HepG2 (cell line): ENCODE measurements around the gene COA5. TPM values are rescaled to one million over a fixed set of nuclear protein-coding genes. Genes with fewer than 3 reads are reported as not detected.
A peak's percentile ranks its signal among the peaks of the same experiment; 100 is the strongest.

Experiments
- ATF6 ChIP-seq: sonication (generic); formaldehyde crosslinking; conservative IDR thresholded peaks from 2 replicates; pipeline ENCODE4 v1.4.0; 2020; ENCODE audit warnings: missing genetic modification reagents
- DZIP1 ChIP-seq: sonication (generic); formaldehyde crosslinking; IDR thresholded peaks from 2 replicates; pipeline ENCODE4 v1.5.0; 2020; ENCODE audit warnings: mild to moderate bottlenecking, missing genetic modification reagents
- KLF12 ChIP-seq: sonication (generic); formaldehyde crosslinking; IDR thresholded peaks from 2 replicates; pipeline ENCODE4 v1.4.0; 2020; ENCODE audit warnings: missing genetic modification reagents, borderline replicate concordance
- KMT2A ChIP-seq: sonication (generic); formaldehyde crosslinking; IDR thresholded peaks from 2 replicates; pipeline ENCODE4 v1.4.0; 2020; ENCODE audit warnings: missing genetic modification reagents
- POLR2A ChIP-seq, 2 experiments: IDR thresholded peaks; 2 replicates each; pipeline ENCODE4 v1.6.1; 2011; ENCODE audit warnings: low read depth in 2 of 2, low read length in 2 of 2, mild to moderate bottlenecking in 1 of 2, moderate library complexity in 1 of 2; ENCODE audit not compliant: insufficient read depth in 1 of 2
- RNF219 ChIP-seq: sonication (generic); formaldehyde crosslinking; IDR thresholded peaks from 2 replicates; pipeline ENCODE4 v1.5.0; 2020; ENCODE audit warnings: mild to moderate bottlenecking, missing genetic modification reagents
- SALL2 ChIP-seq: sonication (generic); formaldehyde crosslinking; IDR thresholded peaks from 2 replicates; pipeline ENCODE4 v1.8.1; 2023; ENCODE audit warnings: mild to moderate bottlenecking, missing genetic modification reagents, inconsistent platforms
- SP5 ChIP-seq: IDR thresholded peaks from 2 replicates; pipeline ENCODE4 v1.6.1; 2016; ENCODE audit warnings: low read depth, borderline replicate concordance
- TCF12 ChIP-seq, 2 experiments: fragments of 450-650 bp in 1 of 2; sonication (generic) in 1 of 2; formaldehyde crosslinking in 1 of 2; IDR thresholded peaks; 2 replicates each; pipeline versions ENCODE4 v1.6.1 to v1.8.0; 2017 to 2022; ENCODE audit warnings: antibody characterized with exemption in 1 of 2, mild to moderate bottlenecking in 1 of 2, missing genetic modification reagents in 1 of 2, moderate library complexity in 1 of 2
- TEAD3 ChIP-seq: optimal IDR thresholded peaks from 2 replicates; pipeline ENCODE3; 2016; ENCODE audit warnings: borderline replicate concordance
- TMF1 ChIP-seq: sonication (generic); formaldehyde crosslinking; IDR thresholded peaks from 2 replicates; pipeline ENCODE4 v1.8.1; 2022; ENCODE audit warnings: low read depth, missing genetic modification reagents
- TRIM22 ChIP-seq: fragments of 450-650 bp; IDR thresholded peaks from 2 replicates; pipeline ENCODE4 v1.6.1; 2017
- U2AF2 ChIP-seq: fragments of 200-400 bp; formaldehyde crosslinking; IDR thresholded peaks from 2 replicates; pipeline ENCODE4 v1.6.1; 2017; ENCODE audit warnings: low read depth, mild to moderate bottlenecking, low read length
- ZBTB46 ChIP-seq: sonication (generic); formaldehyde crosslinking; IDR thresholded peaks from 2 replicates; pipeline ENCODE4 v1.4.0; 2020; ENCODE audit warnings: mild to moderate bottlenecking, missing genetic modification reagents, borderline replicate concordance
- ZFP36L2 ChIP-seq: sonication (generic); formaldehyde crosslinking; IDR thresholded peaks from 2 replicates; pipeline ENCODE4 v1.4.0; 2020; ENCODE audit warnings: missing genetic modification reagents
- ZNF260 ChIP-seq: sonication (generic); formaldehyde crosslinking; IDR thresholded peaks from 2 replicates; pipeline ENCODE4 v1.4.0; 2020; ENCODE audit warnings: missing genetic modification reagents, low read depth, mild to moderate bottlenecking, borderline replicate concordance
- ZNF792 ChIP-seq: IDR thresholded peaks from 2 replicates; pipeline ENCODE4 v1.6.1; 2016
- ZSCAN31 ChIP-seq: sonication (generic); formaldehyde crosslinking; IDR thresholded peaks from 2 replicates; pipeline ENCODE4 v1.5.0; 2020; ENCODE audit warnings: low read depth, mild to moderate bottlenecking, missing genetic modification reagents
- polyA plus RNA-seq, 8 experiments: library from polyadenylated mRNA; depleted of rRNA in 3 of 8; stranded (reverse) in 7 of 8; unstranded in 1 of 8; fragments of >200 nt; fragmentation: Illumina TruSeq in 4 of 8; extraction: Trizol in 4 of 8; gene quantifications; 2 replicates each; pipeline versions ENCODE4 v1.2.1 to v1.2.3, GENCODE V29; 2011 to 2016; ENCODE audit warnings: low read depth in 4 of 8, missing spikeins in 1 of 8, mixed read lengths in 1 of 8; ENCODE audit not compliant: insufficient read depth in 1 of 8
- total RNA-seq, 5 experiments: library from RNA; depleted of rRNA; stranded (reverse); fragments of >200 nt; fragmentation: Illumina TruSeq; extraction: Trizol; gene quantifications; 2 replicates each; pipeline ENCODE4 v1.2.3, GENCODE V29; 2016; ENCODE audit warnings: low read depth in 1 of 5

COA5 gene
- total and polyA plus RNA-seq, 2 of the 13 experiments (the other 11 are each of a cell fraction or from before 2014, with no cell fraction given), result 43.6 to 64.5 TPM

GRCh38 chr2:98608116-98608961 is at the start of gene COA5, which contains the start of gene UNC50 (continued):
- TF ChIP-seq SALL2 (CRISPR knock-in tag) (peak; percentile 89), RNF219 (peak; percentile 96), ZNF260 (CRISPR knock-in tag) (no peak), TRIM22 (no peak), TCF12 (IDR thresholded peaks at IDR 0.05) (no peak), TCF12 (CRISPR knock-in tag; IDR thresholded peaks at IDR 0.05) (peak; percentile 87), KLF12 (CRISPR knock-in tag) (peak; percentile 92), ZNF792 (CRISPR knock-in tag) (peak; percentile 65; the same call in 1 of the 2 replicates), ATF6 (0 out of 2 replicates have a peak, but pooled peaks have one; percentile 7), U2AF2 (no peak), SP5 (CRISPR knock-in tag) (no peak), DZIP1 (CRISPR knock-in tag) (peak; percentile 99), ZBTB46 (no peak), ZFP36L2 (CRISPR knock-in tag) (no peak; the same call in 1 of the 2 replicates), TMF1 (CRISPR knock-in tag) (0 out of 2 replicates have a peak, but pooled peaks have one; percentile 59), POLR2A (IDR thresholded peaks at IDR 0.05; ENCODE audit: insufficient read depth in 1 of 2, low read depth in 2 of 2, low read length in 2 of 2) (peak; percentile 92 to 97), TEAD3 (CRISPR knock-in tag) (peak; percentile 81), ZSCAN31 (peak; percentile 99), KMT2A (CRISPR knock-in tag) (peak; percentile 100)
